GM12878 (cell line): Measurements from ENCODE around the gene MEIKIN. TPM values are rescaled to one million over a fixed set of nuclear protein-coding genes. Genes with fewer than 3 reads are reported as not detected.

ENCODE experiments used
- ATAC-seq: fragments of 200-7000 bp; cut with Tn5 transposase; 3 replicates; pipeline ENCODE4 v1.9.1; 2020; ENCODE audit warnings: mild to moderate bottlenecking, moderate library complexity
- BruUV-seq: library from RNA; stranded (reverse); fragments of 400-500 nt; replicated peaks from 2 replicates; lab custom pipeline; 2021; lab: Mats Ljungman, UMichigan
- CTCF ChIA-PET: fragments of 300-600 bp; sonication (Branson Sonifier 250); formaldehyde crosslinking; extraction: SDS; loops from one replicate; lab custom pipeline; 2021; ENCODE audit warnings: inconsistent platforms; lab: Yijun Ruan, JAX
- POLR2A ChIA-PET: fragments of 350-600 bp; formaldehyde crosslinking; extraction: SDS; loops from one replicate; lab custom pipeline; 2021; ENCODE audit warnings: inconsistent platforms; lab: Charles Lee
- RAD21 ChIA-PET: fragments of 300-600 bp; sonication (Branson Sonifier 250); formaldehyde crosslinking; loops from one replicate; lab custom pipeline; 2023; ENCODE audit warnings: antibody characterized with exemption; ENCODE audit not compliant: unreplicated experiment; lab: Charles Lee
- SMC1A ChIA-PET: fragments of 300-600 bp; sonication (Branson Sonifier 250); formaldehyde crosslinking; loops from one replicate; lab custom pipeline; 2023; ENCODE audit not compliant: unreplicated experiment, uncharacterized antibody; lab: Charles Lee
- DNase-seq: peaks from one replicate; pipeline ENCODE4 v3.0.0-alpha.2; 2011; ENCODE audit warnings: low read depth, low spot score
- FAIRE-seq: peaks from 3 replicates; lab custom pipeline; 2011; peaks lifted over from hg19 to GRCh38; lab: Jason Lieb, UNC
- H2AFZ ChIP-seq: 2 replicates; pipeline ENCODE4 v1.6.0; 2011; ENCODE audit warnings: low read depth, low read length, control low read depth; ENCODE audit not compliant: control insufficient read depth
- H3K27ac ChIP-seq: 2 replicates; pipeline ENCODE4 v1.5.1; 2011; ENCODE audit warnings: control low read depth; ENCODE audit not compliant: control insufficient read depth, insufficient read depth
- H3K27me3 ChIP-seq, 2 experiments: replicated peaks in 1 of 2; 2 replicates each; pipeline versions ENCODE4 v1.6.0 to v1.6.1; 2011; ENCODE audit warnings: low read length in 1 of 2; ENCODE audit not compliant: control insufficient read depth in 2 of 2, insufficient read depth in 2 of 2
- H3K36me3 ChIP-seq, 2 experiments: 2 replicates each; pipeline ENCODE4 v1.5.1; 2011; ENCODE audit warnings: low read length in 1 of 2; ENCODE audit not compliant: control insufficient read depth in 2 of 2, insufficient read depth in 2 of 2
- H3K4me1 ChIP-seq: 2 replicates; pipeline ENCODE4 v1.6.1; 2011; ENCODE audit warnings: mild to moderate bottlenecking, low read length, moderate library complexity, mixed read lengths; ENCODE audit not compliant: control insufficient read depth, insufficient read depth
- H3K4me2 ChIP-seq: 2 replicates; pipeline ENCODE4 v1.6.0; 2011; ENCODE audit warnings: control low read depth; ENCODE audit not compliant: control insufficient read depth, insufficient read depth
- H3K4me3 ChIP-seq: fragments of 200-600 bp; sonication (generic); 2 replicates; pipeline ENCODE4 v1.5.1; 2016
- H3K79me2 ChIP-seq: 2 replicates; pipeline ENCODE4 v1.6.0; 2011; ENCODE audit warnings: low read length; ENCODE audit not compliant: control insufficient read depth, insufficient read depth
- H3K9ac ChIP-seq: 2 replicates; pipeline ENCODE4 v1.8.0; 2011; ENCODE audit warnings: low read length, control low read depth, mixed read lengths; ENCODE audit not compliant: control insufficient read depth, insufficient read depth
- H3K9me3 ChIP-seq: replicated peaks from 3 replicates; pipeline ENCODE4 v1.5.1; 2011; ENCODE audit warnings: mild to moderate bottlenecking, low read length; ENCODE audit not compliant: control insufficient read depth, insufficient read depth
- H4K20me1 ChIP-seq: 2 replicates; pipeline ENCODE4 v1.6.0; 2011; ENCODE audit not compliant: control insufficient read depth, insufficient read depth
- ASH2L ChIP-seq: fragments of 300-600, 200-600 bp; sonication (generic); IDR thresholded peaks from 2 replicates; pipeline ENCODE4 v1.6.1; 2017; ENCODE audit warnings: low read depth, mild to moderate bottlenecking, borderline replicate concordance
- BMI1 ChIP-seq: fragments of 450-650 bp; IDR thresholded peaks from 2 replicates; pipeline ENCODE4 v1.6.1; 2016; ENCODE audit warnings: mild to moderate bottlenecking, moderate library complexity, borderline replicate concordance
- CEBPB ChIP-seq, 2 experiments: fragments of 150-350 bp in 1 of 2; IDR thresholded peaks; 2 replicates each; pipeline ENCODE4 v1.6.1; 2012 to 2014; ENCODE audit warnings: low read depth in 2 of 2, low read length in 2 of 2, borderline replicate concordance in 1 of 2, inconsistent platforms in 1 of 2
- FOXM1 ChIP-seq: IDR thresholded peaks from 2 replicates; pipeline ENCODE4 v1.6.1; 2012; ENCODE audit warnings: low read depth, mild to moderate bottlenecking, inconsistent platforms, low read length, moderate library complexity
- GABPA ChIP-seq: IDR thresholded peaks from 2 replicates; pipeline ENCODE4 v1.6.1; 2014; ENCODE audit warnings: antibody characterized with exemption, low read depth, mild to moderate bottlenecking, inconsistent platforms
- KDM1A ChIP-seq: fragments of 200-600 bp; sonication (generic); IDR thresholded peaks from 2 replicates; pipeline ENCODE4 v1.6.1; 2016; ENCODE audit warnings: borderline replicate concordance
- SREBF2 ChIP-seq: IDR thresholded peaks from 2 replicates; pipeline ENCODE4 v1.6.1; 2012; ENCODE audit warnings: mild to moderate bottlenecking, low read length
- TBL1XR1 ChIP-seq: IDR thresholded peaks from 2 replicates; pipeline ENCODE4 v1.6.1; 2012; ENCODE audit warnings: low read depth, low read length, improper control_type of control experiment
- YBX1 ChIP-seq: fragments of 450-650 bp; IDR thresholded peaks from 2 replicates; pipeline ENCODE4 v1.6.1; 2016; ENCODE audit warnings: antibody characterized with exemption
- WGBS: methylation state at CpG from one replicate; pipeline ENCODE4 v1.1.6; 2016; ENCODE audit warnings: low lambda C conversion rate; ENCODE audit not compliant: insufficient replicate concordance, insufficient coverage; ENCODE audit errors: missing lambda C conversion rate; 5-methylcytosine and 5-hydroxymethylcytosine counted together
- in situ Hi-C: fragments of 300-500 bp; cut with MboI; formaldehyde crosslinking; loops from 9 replicates; pipeline ENCODE4 v1.14.3; 2018; ENCODE audit warnings: mixed read lengths
- intact Hi-C: fragments of 100-400 bp; cut with micrococcal nuclease; formaldehyde crosslinking; loops from one replicate; pipeline ENCODE4 v1.14.2; 2022; ENCODE audit not compliant: unreplicated experiment
- polyA plus RNA-seq, 11 experiments: library from polyadenylated mRNA; depleted of rRNA in 4 of 11; unstranded in 6 of 11; stranded (reverse) in 5 of 11; fragments of >200 nt; fragmentation: Nextera tagmentation in 4 of 11; fragmentation: Illumina TruSeq in 1 of 11; extraction: Ambion mirVana in 4 of 11; extraction: Trizol in 1 of 11; gene quantifications; 1 replicate in 1 of 11; 2 replicates in 10 of 11; pipeline versions ENCODE4 v1.2.1 to v1.2.3, GENCODE V29; 2011 to 2016; ENCODE audit warnings: inconsistent platforms in 2 of 11, missing spikeins in 2 of 11, low read depth in 1 of 11
- total RNA-seq, 4 experiments: library from RNA; depleted of rRNA in 3 of 4; stranded (reverse); fragments of >200 nt in 3 of 4; fragmentation: Illumina TruSeq in 1 of 4; extraction: Trizol in 1 of 4; gene quantifications; 2 replicates each; pipeline versions ENCODE4 v1.2.1 to v1.2.3, GENCODE V29; 2013 to 2021
- TF ChIP-seq, protein P1 (sequence below): fragments of 450-650 bp; IDR thresholded peaks from 2 replicates; pipeline ENCODE4 v1.6.1; 2016; ENCODE audit warnings: mild to moderate bottlenecking, moderate library complexity, borderline replicate concordance
- TF ChIP-seq, protein P2 (sequence below): fragments of 450-650 bp; formaldehyde crosslinking; IDR thresholded peaks from 2 replicates; pipeline ENCODE4 v1.5.0; 2022; ENCODE audit warnings: mild to moderate bottlenecking, missing genetic modification characterization
- TF ChIP-seq, protein P3 (sequence below): fragments of 150-350 bp; IDR thresholded peaks from 2 replicates; pipeline ENCODE4 v1.6.1; 2016; ENCODE audit warnings: low read depth, low read length
- TF ChIP-seq, protein P4 (sequence below): IDR thresholded peaks from 2 replicates; pipeline ENCODE4 v1.6.1; 2011; ENCODE audit warnings: borderline replicate concordance, low read depth, mild to moderate bottlenecking, moderate library complexity, mixed read lengths, low read length; ENCODE audit not compliant: insufficient read depth; ENCODE audit errors: extremely low read length

MEIKIN gene
- total and polyA plus RNA-seq, 10 of the 15 experiments (the other 5 are each of a cell fraction or from before 2014, with no cell fraction given): not detected

DNA sequence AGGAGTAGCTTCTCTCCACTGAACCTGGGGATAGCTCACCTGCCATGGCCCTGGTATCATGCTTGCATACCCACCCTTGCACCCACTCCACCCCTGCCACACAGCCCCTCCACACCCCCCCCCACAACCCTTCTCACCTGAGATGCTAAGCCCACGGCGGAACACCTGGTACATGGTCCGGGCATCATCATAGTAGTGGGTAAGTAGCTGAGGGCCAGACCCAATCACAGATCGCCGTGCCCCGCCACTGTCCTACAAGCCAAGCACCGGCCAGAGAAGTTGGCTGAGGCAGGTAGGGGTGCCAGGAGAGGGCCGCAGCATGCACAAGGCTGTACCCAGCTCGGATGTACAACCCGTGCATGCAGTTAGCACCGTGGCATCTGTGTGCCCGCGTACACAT lies 45.3 kb upstream of the MEIKIN start:
- FAIRE-seq (no peak), DNase-seq (no peak), ATAC-seq (no peak)
- 59% methylated on average over 13 of the region's 13 CpGs for WGBS
- no peaks in the 10 kb centered on the region for H3K9me3 ChIP-seq
- POLR2A ChIA-PET: no interaction called here
- H3K36me3 ChIP-seq: no peaks in the 10 kb centered on the region
- in situ Hi-C loops (no loop called here), intact Hi-C loops (no loop called here)
- no peak overlapping the region for H3K27ac ChIP-seq
- H2AFZ ChIP-seq: no peak overlapping the region
- peaks cover 0 to 2% of the 10 kb centered on the region in 2 experiments; a peak in 1 of 4 replicates for H3K27me3 ChIP-seq
- no peak overlapping the region for H3K4me3 ChIP-seq
- H3K9ac ChIP-seq: no peak overlapping the region
- CTCF ChIA-PET: no interaction called here
- RAD21 ChIA-PET: no interaction called here
- H3K4me1 ChIP-seq: no peaks in the 10 kb centered on the region
- no peak overlapping the region for H3K4me2 ChIP-seq
- BruUV-seq: no TSS peak
- H4K20me1 ChIP-seq: no peaks in the 10 kb centered on the region
- no peaks in the 10 kb centered on the region for H3K79me2 ChIP-seq
- SMC1A ChIA-PET: no interaction called here
- TF ChIP-seq, protein P1, sequence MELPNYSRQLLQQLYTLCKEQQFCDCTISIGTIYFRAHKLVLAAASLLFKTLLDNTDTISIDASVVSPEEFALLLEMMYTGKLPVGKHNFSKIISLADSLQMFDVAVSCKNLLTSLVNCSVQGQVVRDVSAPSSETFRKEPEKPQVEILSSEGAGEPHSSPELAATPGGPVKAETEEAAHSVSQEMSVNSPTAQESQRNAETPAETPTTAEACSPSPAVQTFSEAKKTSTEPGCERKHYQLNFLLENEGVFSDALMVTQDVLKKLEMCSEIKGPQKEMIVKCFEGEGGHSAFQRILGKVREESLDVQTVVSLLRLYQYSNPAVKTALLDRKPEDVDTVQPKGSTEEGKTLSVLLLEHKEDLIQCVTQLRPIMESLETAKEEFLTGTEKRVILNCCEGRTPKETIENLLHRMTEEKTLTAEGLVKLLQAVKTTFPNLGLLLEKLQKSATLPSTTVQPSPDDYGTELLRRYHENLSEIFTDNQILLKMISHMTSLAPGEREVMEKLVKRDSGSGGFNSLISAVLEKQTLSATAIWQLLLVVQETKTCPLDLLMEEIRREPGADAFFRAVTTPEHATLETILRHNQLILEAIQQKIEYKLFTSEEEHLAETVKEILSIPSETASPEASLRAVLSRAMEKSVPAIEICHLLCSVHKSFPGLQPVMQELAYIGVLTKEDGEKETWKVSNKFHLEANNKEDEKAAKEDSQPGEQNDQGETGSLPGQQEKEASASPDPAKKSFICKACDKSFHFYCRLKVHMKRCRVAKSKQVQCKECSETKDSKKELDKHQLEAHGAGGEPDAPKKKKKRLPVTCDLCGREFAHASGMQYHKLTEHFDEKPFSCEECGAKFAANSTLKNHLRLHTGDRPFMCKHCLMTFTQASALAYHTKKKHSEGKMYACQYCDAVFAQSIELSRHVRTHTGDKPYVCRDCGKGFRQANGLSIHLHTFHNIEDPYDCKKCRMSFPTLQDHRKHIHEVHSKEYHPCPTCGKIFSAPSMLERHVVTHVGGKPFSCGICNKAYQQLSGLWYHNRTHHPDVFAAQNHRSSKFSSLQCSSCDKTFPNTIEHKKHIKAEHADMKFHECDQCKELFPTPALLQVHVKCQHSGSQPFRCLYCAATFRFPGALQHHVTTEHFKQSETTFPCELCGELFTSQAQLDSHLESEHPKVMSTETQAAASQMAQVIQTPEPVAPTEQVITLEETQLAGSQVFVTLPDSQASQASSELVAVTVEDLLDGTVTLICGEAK: no peak
- TF ChIP-seq KDM1A: no peak
- no peak for TF ChIP-seq SREBF2
- TF ChIP-seq, protein P2, sequence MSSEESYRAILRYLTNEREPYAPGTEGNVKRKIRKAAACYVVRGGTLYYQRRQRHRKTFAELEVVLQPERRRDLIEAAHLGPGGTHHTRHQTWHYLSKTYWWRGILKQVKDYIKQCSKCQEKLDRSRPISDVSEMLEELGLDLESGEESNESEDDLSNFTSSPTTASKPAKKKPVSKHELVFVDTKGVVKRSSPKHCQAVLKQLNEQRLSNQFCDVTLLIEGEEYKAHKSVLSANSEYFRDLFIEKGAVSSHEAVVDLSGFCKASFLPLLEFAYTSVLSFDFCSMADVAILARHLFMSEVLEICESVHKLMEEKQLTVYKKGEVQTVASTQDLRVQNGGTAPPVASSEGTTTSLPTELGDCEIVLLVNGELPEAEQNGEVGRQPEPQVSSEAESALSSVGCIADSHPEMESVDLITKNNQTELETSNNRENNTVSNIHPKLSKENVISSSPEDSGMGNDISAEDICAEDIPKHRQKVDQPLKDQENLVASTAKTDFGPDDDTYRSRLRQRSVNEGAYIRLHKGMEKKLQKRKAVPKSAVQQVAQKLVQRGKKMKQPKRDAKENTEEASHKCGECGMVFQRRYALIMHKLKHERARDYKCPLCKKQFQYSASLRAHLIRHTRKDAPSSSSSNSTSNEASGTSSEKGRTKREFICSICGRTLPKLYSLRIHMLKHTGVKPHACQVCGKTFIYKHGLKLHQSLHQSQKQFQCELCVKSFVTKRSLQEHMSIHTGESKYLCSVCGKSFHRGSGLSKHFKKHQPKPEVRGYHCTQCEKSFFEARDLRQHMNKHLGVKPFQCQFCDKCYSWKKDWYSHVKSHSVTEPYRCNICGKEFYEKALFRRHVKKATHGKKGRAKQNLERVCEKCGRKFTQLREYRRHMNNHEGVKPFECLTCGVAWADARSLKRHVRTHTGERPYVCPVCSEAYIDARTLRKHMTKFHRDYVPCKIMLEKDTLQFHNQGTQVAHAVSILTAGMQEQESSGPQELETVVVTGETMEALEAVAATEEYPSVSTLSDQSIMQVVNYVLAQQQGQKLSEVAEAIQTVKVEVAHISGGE: no peak
- no peak for TF ChIP-seq ASH2L
- TF ChIP-seq FOXM1: no peak
- no peak for TF ChIP-seq YBX1
- TF ChIP-seq GABPA: no peak
- TF ChIP-seq, protein P3, sequence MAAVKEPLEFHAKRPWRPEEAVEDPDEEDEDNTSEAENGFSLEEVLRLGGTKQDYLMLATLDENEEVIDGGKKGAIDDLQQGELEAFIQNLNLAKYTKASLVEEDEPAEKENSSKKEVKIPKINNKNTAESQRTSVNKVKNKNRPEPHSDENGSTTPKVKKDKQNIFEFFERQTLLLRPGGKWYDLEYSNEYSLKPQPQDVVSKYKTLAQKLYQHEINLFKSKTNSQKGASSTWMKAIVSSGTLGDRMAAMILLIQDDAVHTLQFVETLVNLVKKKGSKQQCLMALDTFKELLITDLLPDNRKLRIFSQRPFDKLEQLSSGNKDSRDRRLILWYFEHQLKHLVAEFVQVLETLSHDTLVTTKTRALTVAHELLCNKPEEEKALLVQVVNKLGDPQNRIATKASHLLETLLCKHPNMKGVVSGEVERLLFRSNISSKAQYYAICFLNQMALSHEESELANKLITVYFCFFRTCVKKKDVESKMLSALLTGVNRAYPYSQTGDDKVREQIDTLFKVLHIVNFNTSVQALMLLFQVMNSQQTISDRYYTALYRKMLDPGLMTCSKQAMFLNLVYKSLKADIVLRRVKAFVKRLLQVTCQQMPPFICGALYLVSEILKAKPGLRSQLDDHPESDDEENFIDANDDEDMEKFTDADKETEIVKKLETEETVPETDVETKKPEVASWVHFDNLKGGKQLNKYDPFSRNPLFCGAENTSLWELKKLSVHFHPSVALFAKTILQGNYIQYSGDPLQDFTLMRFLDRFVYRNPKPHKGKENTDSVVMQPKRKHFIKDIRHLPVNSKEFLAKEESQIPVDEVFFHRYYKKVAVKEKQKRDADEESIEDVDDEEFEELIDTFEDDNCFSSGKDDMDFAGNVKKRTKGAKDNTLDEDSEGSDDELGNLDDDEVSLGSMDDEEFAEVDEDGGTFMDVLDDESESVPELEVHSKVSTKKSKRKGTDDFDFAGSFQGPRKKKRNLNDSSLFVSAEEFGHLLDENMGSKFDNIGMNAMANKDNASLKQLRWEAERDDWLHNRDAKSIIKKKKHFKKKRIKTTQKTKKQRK: no peak
- TF ChIP-seq CEBPB (IDR thresholded peaks at IDR 0.05; ENCODE audit: borderline replicate concordance in 1 of 2, low read depth in 2 of 2, low read length in 2 of 2): no peak
- no peak for TF ChIP-seq TBL1XR1
- no peak for TF ChIP-seq BMI1
- TF ChIP-seq, protein P4, sequence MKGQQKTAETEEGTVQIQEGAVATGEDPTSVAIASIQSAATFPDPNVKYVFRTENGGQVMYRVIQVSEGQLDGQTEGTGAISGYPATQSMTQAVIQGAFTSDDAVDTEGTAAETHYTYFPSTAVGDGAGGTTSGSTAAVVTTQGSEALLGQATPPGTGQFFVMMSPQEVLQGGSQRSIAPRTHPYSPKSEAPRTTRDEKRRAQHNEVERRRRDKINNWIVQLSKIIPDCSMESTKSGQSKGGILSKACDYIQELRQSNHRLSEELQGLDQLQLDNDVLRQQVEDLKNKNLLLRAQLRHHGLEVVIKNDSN: no peak
